Skeletal muscle tissue (tissue), 4 donors: ENCODE measurements around the gene E2F1. TPM values are rescaled to one million over a fixed set of nuclear protein-coding genes. Genes with fewer than 3 reads are reported as not detected.

ENCODE experiments used
- H3K27ac ChIP-seq: one replicate; pipeline ENCODE4 v1.7.0; 2013; ENCODE audit warnings: mild to moderate bottlenecking, low read depth, low read length, inconsistent platforms
- H3K27me3 ChIP-seq, 3 donors: one replicate each; pipeline ENCODE4 v1.7.0; 2013; ENCODE audit warnings: low read length in 3 of 3; ENCODE audit not compliant: control insufficient read depth in 3 of 3, insufficient read depth in 3 of 3
- H3K36me3 ChIP-seq, 3 donors: one replicate each; pipeline ENCODE4 v1.7.0; 2013; ENCODE audit warnings: low read length in 3 of 3; ENCODE audit not compliant: control insufficient read depth in 3 of 3, insufficient read depth in 3 of 3
- H3K4me1 ChIP-seq, 3 donors: one replicate each; pipeline ENCODE4 v1.7.0; 2013; ENCODE audit warnings: low read length in 3 of 3, mild to moderate bottlenecking in 3 of 3; ENCODE audit not compliant: control insufficient read depth in 3 of 3, insufficient read depth in 3 of 3
- H3K4me3 ChIP-seq, 3 donors: one replicate each; pipeline ENCODE4 v1.7.0; 2013; ENCODE audit warnings: low read length in 3 of 3
- H3K9ac ChIP-seq, 3 donors: one replicate each; pipeline ENCODE4 v1.7.0; 2013; ENCODE audit warnings: low read length in 3 of 3, mild to moderate bottlenecking in 3 of 3, moderate library complexity in 2 of 3, low read depth in 1 of 3
- H3K9me3 ChIP-seq, 3 donors: one replicate each; pipeline ENCODE4 v1.7.0; 2013; ENCODE audit warnings: low read length in 3 of 3; ENCODE audit not compliant: control insufficient read depth in 3 of 3
- total RNA-seq: library from RNA; depleted of rRNA; stranded (reverse); fragments of >200 nt; gene quantifications from one replicate; pipeline ENCODE4 v1.2.3, GENCODE V29; 2014
- donor health status: Osteomylitis.

The E2F1 gene
- total RNA-seq, 1 donor from 2014 or later: 5.2 TPM

- Histone ChIP-seq H3K4me1 (peaks cover 38 to 56% (median 44%) of the 10 kb centered on the region in 3 donors), H3K27ac (peak within 1 kb of the TSS; percentile 58), H3K36me3 (peaks cover 22 to 29% (median 25%) of the 10 kb centered on the region in 3 donors), H3K9me3 (no peaks in the 10 kb centered on the region), H3K27me3 (no peaks in the 10 kb centered on the region), H3K9ac (peak within 1 kb of the TSS; percentile 61 to 71 (median 62)), H3K4me3 (peak within 1 kb of the TSS; percentile 68 to 75 (median 73))
Measured at GRCh38 chr20:33666293-33667244, 19.6 kb downstream of the E2F1 start, which contains the start of gene ACTL10. Gene ACTL10, plus strand, starts transcription at chr20:33666943. Its CDS starts 555 bp downstream, at chr20:33667498.

GRCh38 chr20:33664762-33665144 lies 21.4 kb downstream of the E2F1 start:
- no peak overlapping the region for H3K4me3 ChIP-seq
- H3K36me3 ChIP-seq: peaks cover 22 to 25% (median 24%) of the 10 kb centered on the region in 3 donors
- no peak overlapping the region for H3K27ac ChIP-seq
- H3K27me3 ChIP-seq: no peaks in the 10 kb centered on the region
- H3K9ac ChIP-seq: peak overlapping the region in 1 of 3 donors; percentile 71
- peaks cover 38 to 49% (median 40%) of the 10 kb centered on the region in 3 donors for H3K4me1 ChIP-seq
- no peaks in the 10 kb centered on the region for H3K9me3 ChIP-seq

GRCh38 chr20:33664085-33664761 lies 22.0 kb downstream of the E2F1 start:
- Histone ChIP-seq H3K4me3 (peak overlapping the region; percentile 75 to 81 (median 77)), H3K27me3 (no peaks in the 10 kb centered on the region), H3K9ac (peak overlapping the region; percentile 71 to 89 (median 76)), H3K4me1 (peaks cover 38 to 49% (median 40%) of the 10 kb centered on the region in 3 donors), H3K36me3 (peaks cover 21 to 26% (median 24%) of the 10 kb centered on the region in 3 donors), H3K9me3 (no peaks in the 10 kb centered on the region), H3K27ac (peak overlapping the region; percentile 58)

GRCh38 chr20:33663161-33664084 lies 22.8 kb downstream of the E2F1 start:
- H3K27me3 ChIP-seq: no peaks in the 10 kb centered on the region
- peaks cover 37 to 48% (median 40%) of the 10 kb centered on the region in 3 donors for H3K4me1 ChIP-seq
- H3K4me3 ChIP-seq: peak overlapping the region; percentile 75 to 81 (median 77)
- H3K9me3 ChIP-seq: no peaks in the 10 kb centered on the region
- H3K27ac ChIP-seq: peak overlapping the region; percentile 58
- peaks cover 21 to 24% (median 23%) of the 10 kb centered on the region in 3 donors for H3K36me3 ChIP-seq
- H3K9ac ChIP-seq: peak overlapping the region; percentile 71 to 89 (median 76)

GRCh38 chr20:33662172-33662571 lies 24.0 kb downstream of the E2F1 start, which contains the start of gene C20orf144:
Gene C20orf144, plus strand, starts transcription at chr20:33662327. Its CDS starts 19 bp downstream, at chr20:33662346.
- Histone ChIP-seq H3K27ac (peak within 1 kb of the TSS; percentile 58), H3K27me3 (no peaks in the 10 kb centered on the region), H3K9me3 (no peaks in the 10 kb centered on the region), H3K36me3 (peaks cover 30 to 35% (median 31%) of the 10 kb centered on the region in 3 donors), H3K4me3 (peak within 1 kb of the TSS; percentile 75 to 81 (median 77)), H3K4me1 (peaks cover 26 to 35% (median 27%) of the 10 kb centered on the region in 3 donors), H3K9ac (peak within 1 kb of the TSS; percentile 20 to 89 (median 71))

GRCh38 chr20:33660685-33661058 lies 25.5 kb downstream of the E2F1 start:
- H3K36me3 ChIP-seq: peaks cover 35 to 38% (median 37%) of the 10 kb centered on the region in 3 donors
- H3K9me3 ChIP-seq: no peaks in the 10 kb centered on the region
- H3K27me3 ChIP-seq: no peaks in the 10 kb centered on the region
- H3K4me3 ChIP-seq: no peak overlapping the region
- H3K9ac ChIP-seq: no peak overlapping the region
- peaks cover 15 to 24% (median 18%) of the 10 kb centered on the region in 3 donors for H3K4me1 ChIP-seq
- H3K27ac ChIP-seq: no peak overlapping the region

GRCh38 chr20:33660035-33660684 lies 26.0 kb downstream of the E2F1 start:
- Histone ChIP-seq H3K9me3 (no peaks in the 10 kb centered on the region), H3K27ac (no peak overlapping the region), H3K9ac (no peak overlapping the region), H3K4me1 (peaks cover 15 to 24% (median 18%) of the 10 kb centered on the region in 3 donors), H3K27me3 (no peaks in the 10 kb centered on the region), H3K4me3 (no peak overlapping the region), H3K36me3 (peaks cover 35 to 38% (median 37%) of the 10 kb centered on the region in 3 donors)

- Histone ChIP-seq H3K36me3 (peaks cover 35 to 38% (median 37%) of the 10 kb centered on the region in 3 donors), H3K27me3 (no peaks in the 10 kb centered on the region), H3K27ac (no peak overlapping the region), H3K4me1 (peaks cover 13 to 18% (median 15%) of the 10 kb centered on the region in 3 donors), H3K9me3 (no peaks in the 10 kb centered on the region), H3K9ac (no peak overlapping the region), H3K4me3 (no peak overlapping the region)
Measured at GRCh38 chr20:33659341-33660034, 26.7 kb downstream of the E2F1 start.
